HG02938 (cell line): ENCODE measurements around the gene KIF5A.
"Not testable (repeated sequence)": the region's sequence is repeated elsewhere in the genome, so short reads cannot be mapped to it uniquely, and the experiment has no call there.

Experiments used
- ATAC-seq: cut with Tn5 transposase; IDR thresholded peaks from one replicate; pipeline ENCODE4 v1.9.1; 2021; ENCODE audit warnings: mild to moderate bottlenecking, moderate library complexity; ENCODE audit not compliant: unreplicated experiment

The KIF5A gene

GRCh38 chr12:57617942-57618341 lies 68.1 kb downstream of the KIF5A start:
- ATAC-seq: no peak

DNA sequence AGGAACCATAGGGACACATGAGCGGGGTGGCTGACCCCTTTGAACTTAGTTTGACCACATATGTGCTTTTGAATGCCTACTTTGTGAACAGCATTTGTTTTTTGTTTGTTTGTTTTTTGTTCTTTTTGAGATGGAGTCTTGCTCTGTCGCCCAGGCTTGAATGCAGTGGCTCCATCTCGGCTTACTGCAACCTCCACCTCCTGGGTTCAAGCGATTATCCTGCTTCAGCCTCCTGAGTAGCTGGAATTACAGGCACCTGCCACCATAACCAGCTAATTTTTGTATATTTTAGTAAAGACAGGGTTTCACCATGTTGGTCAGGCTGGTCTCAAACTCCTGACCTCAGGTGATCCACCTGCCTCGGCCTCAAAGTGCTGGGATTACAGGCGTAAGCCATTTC lies 68.6 kb downstream of the KIF5A start:
- ATAC-seq: not testable (repeated sequence)

DNA sequence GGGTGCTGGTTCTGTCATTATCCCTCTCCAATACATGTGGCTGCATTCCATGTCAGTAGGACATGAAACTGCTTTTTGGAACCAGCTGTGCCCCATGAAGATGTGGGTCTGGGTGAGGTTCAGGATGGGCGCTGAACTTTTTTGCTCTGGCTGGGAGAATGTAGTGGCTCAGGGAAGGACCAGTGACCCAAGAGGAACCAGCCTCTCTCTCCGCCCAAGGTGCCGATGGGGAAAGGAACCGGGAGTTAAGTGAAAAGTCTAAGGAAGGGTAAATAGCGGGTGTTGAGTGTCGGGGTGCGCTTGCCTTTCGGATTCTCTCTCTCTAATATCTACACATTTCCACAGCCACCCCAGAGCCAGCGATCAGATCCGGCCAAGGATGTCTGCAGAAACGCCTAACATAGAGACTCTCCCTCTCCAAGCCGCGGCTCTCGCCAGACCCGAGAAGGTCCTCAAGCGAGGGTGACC lies 69.2 kb downstream of the KIF5A start:
- no peak for ATAC-seq

GRCh38 chr12:57619434-57620244 lies 69.8 kb downstream of the KIF5A start:
- no peak for ATAC-seq

DNA sequence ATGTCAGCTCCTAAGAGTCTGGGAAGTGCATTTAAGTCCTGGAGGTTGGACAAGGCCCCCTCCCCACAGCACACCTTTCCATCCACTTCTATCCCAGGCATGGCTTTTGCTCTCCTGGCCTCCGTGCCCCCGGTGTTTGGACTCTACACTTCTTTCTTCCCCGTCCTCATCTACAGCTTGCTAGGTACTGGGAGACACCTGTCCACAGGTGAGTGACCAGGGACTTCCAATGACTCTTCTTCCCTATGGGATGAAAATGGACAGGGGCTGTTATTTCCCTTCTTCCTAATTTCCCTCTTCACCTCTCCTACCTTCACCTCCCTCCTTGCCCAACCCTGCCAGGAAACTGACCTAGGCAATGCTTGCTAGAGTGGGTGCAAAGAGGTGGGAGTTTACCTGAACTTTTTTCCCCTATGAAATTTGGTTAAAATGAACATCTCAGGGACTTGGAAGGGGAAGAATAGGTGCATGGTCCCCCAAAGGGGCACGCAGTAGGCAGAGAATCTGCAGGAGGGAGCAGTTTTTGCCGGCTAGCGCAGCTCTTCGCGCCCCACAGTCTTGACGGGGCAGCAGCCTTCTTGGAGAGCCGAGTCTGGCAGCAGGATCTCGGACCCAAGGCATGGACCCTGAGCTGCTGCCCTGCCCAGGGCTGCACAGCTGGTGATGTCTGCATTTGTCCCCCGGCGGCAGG lies 70.5 kb downstream of the KIF5A start:
- ATAC-seq: no peak

DNA sequence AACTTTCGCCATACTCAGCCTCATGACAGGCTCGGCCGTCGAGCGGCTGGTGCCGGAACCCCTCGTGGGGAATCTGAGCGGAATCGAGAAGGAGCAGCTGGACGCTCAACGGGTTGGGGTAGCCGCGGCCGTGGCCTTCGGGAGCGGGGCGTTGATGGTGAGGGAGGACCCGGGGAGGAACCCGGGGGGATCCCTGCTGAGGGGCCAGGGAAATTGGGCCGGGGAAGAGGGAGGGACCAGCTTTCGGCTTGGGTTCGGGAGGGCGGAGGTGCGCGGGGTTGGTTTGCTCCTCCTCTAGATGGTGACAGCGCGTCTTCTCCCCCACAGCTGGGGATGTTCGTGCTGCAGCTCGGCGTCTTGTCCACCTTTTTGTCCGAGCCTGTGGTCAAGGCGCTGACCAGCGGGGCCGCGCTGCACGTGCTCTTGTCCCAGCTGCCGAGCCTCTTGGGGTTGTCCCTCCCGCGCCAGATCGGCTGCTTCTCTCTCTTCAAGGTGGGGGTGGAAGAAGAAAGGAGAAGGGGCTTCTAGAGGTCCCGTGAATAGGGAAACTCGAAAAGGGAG lies 71.2 kb downstream of the KIF5A start:
- ATAC-seq: no peak

DNA sequence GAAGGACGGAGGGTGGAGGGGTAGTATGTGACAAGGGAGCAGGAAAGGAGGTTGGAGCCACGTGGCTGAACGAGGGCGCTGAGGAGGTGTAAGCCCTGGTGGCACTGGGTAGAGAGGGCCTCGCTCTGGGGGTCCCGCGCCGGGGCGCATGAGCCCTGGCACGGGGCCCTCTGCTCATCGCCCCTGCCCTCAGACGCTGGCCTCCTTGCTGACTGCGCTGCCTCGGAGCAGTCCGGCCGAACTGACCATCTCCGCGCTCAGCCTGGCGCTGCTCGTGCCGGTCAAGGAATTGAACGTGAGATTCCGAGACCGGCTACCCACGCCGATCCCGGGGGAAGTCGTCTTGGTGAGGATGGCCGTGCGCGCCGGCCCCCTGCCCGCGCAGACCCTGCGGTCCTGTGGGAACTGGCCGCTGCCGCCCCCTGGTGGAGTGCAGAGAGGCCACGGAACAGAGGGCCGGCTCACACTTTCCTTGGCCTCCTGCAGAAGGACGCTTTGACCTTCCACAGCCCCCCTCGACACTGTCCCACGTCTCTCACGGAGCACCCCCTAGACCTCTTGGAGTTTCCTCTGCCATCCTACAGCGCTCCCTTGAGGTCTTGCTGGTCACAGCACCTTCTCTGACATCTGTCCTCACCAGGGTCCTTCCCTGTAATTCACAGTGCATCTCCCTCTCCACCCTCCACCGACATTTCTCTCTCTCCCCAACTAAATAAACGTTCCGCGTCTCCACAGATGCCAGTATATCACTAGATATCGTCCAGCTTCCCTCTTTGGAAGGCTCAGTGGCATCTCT lies 71.9 kb downstream of the KIF5A start:
- ATAC-seq: no peak

GRCh38 chr12:57622293-57623245 lies 72.7 kb downstream of the KIF5A start:
- ATAC-seq: no peak

DNA sequence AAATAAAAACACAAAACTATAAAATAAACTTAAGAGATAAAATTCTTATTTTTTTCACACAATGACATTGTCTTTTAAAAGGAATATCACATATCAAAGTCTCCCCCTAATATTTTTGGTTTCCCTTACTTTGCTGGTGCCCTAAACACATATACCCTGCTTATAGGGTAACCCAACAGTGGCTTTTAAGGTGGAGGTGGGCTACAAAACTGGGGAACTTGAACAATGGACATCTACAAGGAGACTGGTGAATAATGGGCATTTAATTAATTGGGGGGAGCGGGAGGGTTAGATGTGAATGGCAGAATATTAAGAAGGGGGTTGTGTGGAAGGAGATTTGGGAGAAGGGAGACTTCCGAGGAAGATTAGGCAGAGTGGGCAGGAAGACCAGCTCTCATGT lies 73.5 kb downstream of the KIF5A start:
- ATAC-seq: no peak

DNA sequence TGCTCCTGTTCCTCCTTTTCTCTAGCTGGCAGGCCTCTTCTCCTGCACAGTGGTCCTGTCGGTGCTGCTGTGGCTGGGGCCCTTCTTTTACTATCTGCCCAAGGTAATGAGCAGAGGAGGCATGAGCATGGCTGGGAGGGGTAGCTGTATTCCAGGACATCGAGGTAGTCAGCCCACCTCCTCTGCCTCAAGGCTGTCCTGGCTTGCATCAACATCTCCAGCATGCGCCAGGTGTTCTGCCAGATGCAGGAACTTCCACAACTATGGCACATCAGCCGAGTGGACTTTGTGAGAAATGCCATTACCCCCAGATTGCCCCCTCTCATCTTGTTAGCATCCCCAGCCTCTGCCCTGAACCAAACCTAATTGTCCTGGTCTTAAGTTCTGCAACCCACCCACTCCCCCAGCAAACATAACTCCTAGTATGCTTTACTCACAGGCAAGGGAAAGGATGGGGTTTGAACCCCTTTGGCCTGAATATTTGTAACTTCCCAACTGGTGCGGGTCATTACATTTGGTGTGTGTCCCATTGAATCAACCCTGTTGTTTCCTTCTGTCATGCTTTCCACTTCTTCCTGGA lies 74.1 kb downstream of the KIF5A start:
- ATAC-seq: no peak

- no peak for ATAC-seq
Observed at GRCh38 chr12:57624441-57625220, 74.8 kb downstream of the KIF5A start.

DNA sequence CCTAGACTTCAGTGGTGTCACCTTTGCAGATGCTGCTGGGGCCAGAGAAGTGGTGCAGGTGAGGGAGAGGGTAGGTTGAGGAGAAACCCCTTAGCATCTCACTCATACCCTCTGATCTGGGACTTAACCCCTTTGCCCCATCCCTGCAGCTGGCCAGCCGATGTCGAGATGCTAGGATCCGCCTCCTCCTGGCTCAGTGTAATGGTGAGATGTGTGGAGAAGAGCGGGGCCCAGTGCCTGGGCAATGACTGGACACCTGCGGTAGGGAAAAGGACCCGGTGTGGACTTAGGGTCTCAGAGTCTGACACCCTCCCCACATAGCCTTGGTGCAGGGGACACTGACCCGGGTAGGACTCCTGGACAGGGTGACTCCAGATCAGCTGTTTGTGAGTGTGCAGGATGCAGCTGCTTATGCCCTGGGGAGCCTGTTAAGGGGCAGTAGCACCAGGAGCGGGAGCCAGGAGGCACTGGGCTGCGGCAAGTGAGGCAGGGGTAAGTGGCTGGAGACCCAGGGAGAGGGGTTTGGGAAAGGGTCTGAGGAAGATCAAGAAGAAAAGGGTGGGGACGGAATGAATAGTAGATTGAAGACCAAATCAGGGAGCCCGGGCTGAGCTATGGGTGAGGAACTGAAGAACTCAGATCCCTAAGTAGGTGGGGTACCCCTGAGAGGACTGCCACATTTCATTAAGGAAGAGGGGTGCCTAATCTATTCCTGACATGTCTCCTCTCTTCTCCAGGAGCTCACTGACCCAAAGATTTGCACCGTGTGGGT lies 75.6 kb downstream of the KIF5A start:
- ATAC-seq: no peak

GRCh38 chr12:57626111-57626920 lies 76.5 kb downstream of the KIF5A start:
- no peak for ATAC-seq

DNA sequence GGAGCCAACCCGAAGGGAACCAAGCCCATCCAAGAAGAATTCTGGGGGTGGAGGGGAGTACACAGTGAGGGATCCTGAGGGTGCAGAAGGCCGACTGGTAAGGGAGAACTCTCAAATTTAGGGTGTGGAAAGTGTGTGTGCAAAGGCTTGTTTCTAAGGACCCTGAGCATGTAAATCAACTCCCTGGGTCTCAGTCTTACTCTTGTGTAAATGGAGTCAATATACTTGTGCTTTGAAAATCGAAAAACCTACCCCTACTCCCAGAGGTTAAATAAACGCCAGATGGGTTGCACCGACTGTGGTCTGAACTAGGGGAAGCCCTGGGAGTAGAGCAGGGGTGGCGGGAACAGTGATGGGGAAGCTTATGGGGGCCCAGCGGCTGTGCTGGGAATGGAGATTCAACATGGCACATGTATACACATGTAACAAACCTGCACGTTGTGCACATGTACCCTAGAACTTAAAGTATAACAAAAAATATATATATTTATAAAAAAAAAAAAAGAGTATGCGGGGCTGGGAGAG lies 77.1 kb downstream of the KIF5A start:
- no peak for ATAC-seq

- ATAC-seq: no peak
Observed at GRCh38 chr12:57627501-57628279, 77.8 kb downstream of the KIF5A start.
